Thoracic aorta (tissue), 2 donors: ENCODE results near the gene CCDC77. TPM values are rescaled to one million over a fixed set of nuclear protein-coding genes. Genes with fewer than 3 reads are reported as not detected.
"Not testable (repeated sequence)": the region's sequence is repeated elsewhere in the genome, so short reads cannot be mapped to it uniquely, and the experiment has no call there.

Source experiments
- ATAC-seq: fragments of 150-250 bp; one replicate; pipeline ENCODE4 v1.8.0; 2017; ENCODE audit warnings: low read depth; ENCODE audit not compliant: insufficient number of reproducible peaks, low FRiP score
- DNase-seq: peaks from one replicate; pipeline ENCODE4 v3.0.0-alpha.2; 2020; ENCODE audit warnings: low spot score
- H3K27ac ChIP-seq, 2 donors: fragments of 200-600 bp; sonication (generic); 1 replicate in 1 of 2; 2 replicates in 1 of 2; pipeline ENCODE4 v1.5.1; 2016; ENCODE audit warnings: mild to moderate bottlenecking in 2 of 2, moderate library complexity in 2 of 2
- H3K27me3 ChIP-seq: fragments of 200-600 bp; sonication (generic); replicated peaks from 2 replicates; pipeline ENCODE4 v1.6.0; 2016; ENCODE audit warnings: mild to moderate bottlenecking; ENCODE audit not compliant: insufficient read depth
- H3K36me3 ChIP-seq: fragments of 200-600 bp; sonication (generic); one replicate; pipeline ENCODE4 v1.5.1; 2016
- H3K4me1 ChIP-seq, 2 donors: fragments of 200-600 bp; sonication (generic); 1 replicate in 1 of 2; 2 replicates in 1 of 2; pipeline versions ENCODE4 v1.5.1 to v1.6.0; 2016; ENCODE audit warnings: low read depth in 2 of 2, mild to moderate bottlenecking in 1 of 2; ENCODE audit not compliant: control insufficient read depth in 1 of 2
- H3K4me3 ChIP-seq: fragments of 200-600 bp; sonication (generic); 2 replicates; pipeline ENCODE4 v1.5.1; 2016; ENCODE audit warnings: mild to moderate bottlenecking
- H3K9me3 ChIP-seq: fragments of 200-600 bp; sonication (generic); 2 replicates; pipeline ENCODE4 v1.5.1; 2016
- total RNA-seq, 2 donors: library from RNA; depleted of rRNA; stranded (reverse); fragments of >200 nt; gene quantifications; one replicate each; pipeline versions ENCODE4 v1.1.0 to v1.2.3, GENCODE V29; 2016
- TF ChIP-seq, protein P1 (sequence below): fragments of 200-600 bp; sonication (generic); IDR thresholded peaks from one replicate; pipeline ENCODE4 v1.5.1; 2019; ENCODE audit warnings: antibody characterized with exemption

CCDC77 gene
- total RNA-seq, result 1 to 10 TPM; 5.6 to 7.2 TPM

DNA sequence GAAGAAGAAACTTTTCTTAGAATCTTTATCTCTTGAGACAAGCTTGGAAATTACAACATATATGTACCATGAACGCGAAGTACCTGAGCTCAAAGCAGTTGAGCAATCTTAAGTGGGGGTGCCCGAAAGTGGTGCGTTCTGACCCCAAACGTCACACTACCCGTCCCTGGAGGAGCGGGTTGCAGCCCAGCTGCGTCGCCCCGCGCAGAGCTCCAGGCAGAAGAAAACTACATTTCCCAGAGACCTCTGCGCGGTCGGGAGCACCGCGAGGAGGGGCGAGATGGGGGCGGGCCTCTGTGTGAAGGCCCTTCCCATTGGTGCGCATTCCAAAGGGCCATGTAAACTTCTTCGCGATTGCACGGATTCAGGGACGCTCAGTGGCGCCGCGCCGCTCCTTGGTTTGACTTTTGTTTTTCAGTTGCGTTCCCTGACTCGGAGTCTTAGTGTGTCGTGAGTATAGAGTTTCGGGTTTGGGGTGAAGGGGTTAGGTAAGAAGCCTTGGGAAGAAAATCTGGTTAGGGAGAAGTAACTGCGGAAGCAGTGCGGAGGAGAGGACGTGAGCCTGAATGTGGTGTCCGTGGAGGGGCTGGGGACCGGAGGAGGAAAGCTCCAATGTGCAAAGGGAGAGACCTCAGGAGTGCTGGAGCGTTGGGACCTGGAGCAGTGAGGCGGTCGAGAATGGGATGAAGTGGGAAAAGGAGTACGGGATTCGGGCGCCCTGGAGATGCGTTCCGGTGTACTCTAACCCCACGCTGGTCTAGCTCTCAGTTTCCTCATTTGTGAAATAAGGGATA, at the start of gene CCDC77:
Gene CCDC77, plus strand, starts transcription at position 410 of the 794 bp plus-strand sequence. CDS start 7,740 bp downstream, outside the sequence.
- Histone ChIP-seq H3K9me3 (no peaks in the 10 kb centered on the region), H3K27me3 (no peaks in the 10 kb centered on the region), H3K36me3 (no peaks in the 10 kb centered on the region), H3K27ac (peak within 1 kb of the TSS; percentile 43 to 74), H3K4me1 (peaks cover 6 to 14% of the 10 kb centered on the region in 2 donors), H3K4me3 (peak within 1 kb of the TSS; percentile 82)
- TF ChIP-seq, protein P1, sequence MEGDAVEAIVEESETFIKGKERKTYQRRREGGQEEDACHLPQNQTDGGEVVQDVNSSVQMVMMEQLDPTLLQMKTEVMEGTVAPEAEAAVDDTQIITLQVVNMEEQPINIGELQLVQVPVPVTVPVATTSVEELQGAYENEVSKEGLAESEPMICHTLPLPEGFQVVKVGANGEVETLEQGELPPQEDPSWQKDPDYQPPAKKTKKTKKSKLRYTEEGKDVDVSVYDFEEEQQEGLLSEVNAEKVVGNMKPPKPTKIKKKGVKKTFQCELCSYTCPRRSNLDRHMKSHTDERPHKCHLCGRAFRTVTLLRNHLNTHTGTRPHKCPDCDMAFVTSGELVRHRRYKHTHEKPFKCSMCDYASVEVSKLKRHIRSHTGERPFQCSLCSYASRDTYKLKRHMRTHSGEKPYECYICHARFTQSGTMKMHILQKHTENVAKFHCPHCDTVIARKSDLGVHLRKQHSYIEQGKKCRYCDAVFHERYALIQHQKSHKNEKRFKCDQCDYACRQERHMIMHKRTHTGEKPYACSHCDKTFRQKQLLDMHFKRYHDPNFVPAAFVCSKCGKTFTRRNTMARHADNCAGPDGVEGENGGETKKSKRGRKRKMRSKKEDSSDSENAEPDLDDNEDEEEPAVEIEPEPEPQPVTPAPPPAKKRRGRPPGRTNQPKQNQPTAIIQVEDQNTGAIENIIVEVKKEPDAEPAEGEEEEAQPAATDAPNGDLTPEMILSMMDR, result no peak
- DNase-seq (peak; percentile 72), ATAC-seq (peak; percentile 99)

GRCh38 chr12:356276-356988, 45.0 kb upstream of the CCDC77 start:
- DNase-seq (no peak), ATAC-seq (no peak)
- TF ChIP-seq, protein P1, result no peak
- Histone ChIP-seq H3K4me1 (no peaks in the 10 kb centered on the region), H3K27ac (no peak overlapping the region), H3K27me3 (no peaks in the 10 kb centered on the region), H3K36me3 (peaks cover 48% of the 10 kb centered on the region), H3K4me3 (no peak overlapping the region), H3K9me3 (no peaks in the 10 kb centered on the region)

DNA sequence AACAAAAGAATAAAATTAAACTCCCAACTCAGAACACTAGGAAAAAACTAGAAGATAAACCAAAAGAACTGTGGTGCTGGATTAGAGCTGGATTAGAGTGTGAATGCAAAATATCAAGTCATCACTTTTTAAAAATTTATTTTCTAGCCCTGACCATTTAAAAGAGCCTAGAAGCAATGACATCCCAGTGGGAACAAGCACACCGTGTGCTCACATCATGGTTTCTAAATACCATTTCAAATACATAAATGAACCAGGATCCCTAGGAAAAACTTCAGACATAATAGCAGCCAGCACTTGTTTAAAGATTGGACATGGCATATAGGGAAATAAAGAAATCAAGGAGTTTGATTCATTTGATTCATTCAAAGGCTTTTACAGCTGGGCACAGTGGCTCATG, 42.4 kb upstream of the CCDC77 start:
- TF ChIP-seq, protein P1, result no peak
- DNase-seq (no peak), ATAC-seq (no peak)
- no peaks in the 10 kb centered on the region for H3K4me1 ChIP-seq
- H3K4me3 ChIP-seq, result no peak overlapping the region
- peaks cover 53% of the 10 kb centered on the region for H3K36me3 ChIP-seq
- no peaks in the 10 kb centered on the region for H3K27me3 ChIP-seq
- H3K9me3 ChIP-seq, result no peaks in the 10 kb centered on the region
- no peak overlapping the region for H3K27ac ChIP-seq

DNA sequence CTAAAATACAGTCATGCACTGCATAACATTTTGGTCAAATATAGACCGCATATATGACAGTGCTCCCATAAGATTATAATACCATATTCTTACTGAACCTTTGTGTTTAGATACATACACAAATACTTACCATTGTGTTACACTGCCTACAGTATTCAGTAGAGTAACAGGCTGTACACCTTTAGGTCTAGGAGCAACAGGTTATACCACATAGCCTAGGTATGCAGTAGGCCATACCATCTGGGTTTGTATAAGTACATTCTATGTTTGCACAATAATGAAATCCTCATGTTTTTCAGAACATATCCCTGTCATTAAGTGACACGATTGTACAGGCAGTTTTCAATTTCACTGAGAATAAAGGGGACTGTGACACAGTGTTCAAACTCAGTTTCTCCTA, 34.6 kb upstream of the CCDC77 start:
- ATAC-seq, result no peak
- H3K9me3 ChIP-seq, result peaks cover 4% of the 10 kb centered on the region
- TF ChIP-seq, protein P1, result no peak

GRCh38 chr12:367972-368371, 33.5 kb upstream of the CCDC77 start:
- TF ChIP-seq, protein P1, result no peak
- H3K4me3 ChIP-seq, result no peak overlapping the region
- DNase-seq (no peak), ATAC-seq (no peak)
- peaks cover 4% of the 10 kb centered on the region for H3K9me3 ChIP-seq
- no peak overlapping the region for H3K27ac ChIP-seq
- H3K36me3 ChIP-seq, result peaks cover 45% of the 10 kb centered on the region
- H3K27me3 ChIP-seq, result no peaks in the 10 kb centered on the region
- H3K4me1 ChIP-seq, result no peaks in the 10 kb centered on the region

More for the DNA sequence above, 34.6 kb upstream of the CCDC77 start:
- H3K27me3 ChIP-seq, result no peaks in the 10 kb centered on the region
- no peak for DNase-seq
- H3K36me3 ChIP-seq, result peaks cover 54% of the 10 kb centered on the region
- H3K27ac ChIP-seq, result no peak overlapping the region
- no peak overlapping the region for H3K4me3 ChIP-seq
- H3K4me1 ChIP-seq, result no peaks in the 10 kb centered on the region

DNA sequence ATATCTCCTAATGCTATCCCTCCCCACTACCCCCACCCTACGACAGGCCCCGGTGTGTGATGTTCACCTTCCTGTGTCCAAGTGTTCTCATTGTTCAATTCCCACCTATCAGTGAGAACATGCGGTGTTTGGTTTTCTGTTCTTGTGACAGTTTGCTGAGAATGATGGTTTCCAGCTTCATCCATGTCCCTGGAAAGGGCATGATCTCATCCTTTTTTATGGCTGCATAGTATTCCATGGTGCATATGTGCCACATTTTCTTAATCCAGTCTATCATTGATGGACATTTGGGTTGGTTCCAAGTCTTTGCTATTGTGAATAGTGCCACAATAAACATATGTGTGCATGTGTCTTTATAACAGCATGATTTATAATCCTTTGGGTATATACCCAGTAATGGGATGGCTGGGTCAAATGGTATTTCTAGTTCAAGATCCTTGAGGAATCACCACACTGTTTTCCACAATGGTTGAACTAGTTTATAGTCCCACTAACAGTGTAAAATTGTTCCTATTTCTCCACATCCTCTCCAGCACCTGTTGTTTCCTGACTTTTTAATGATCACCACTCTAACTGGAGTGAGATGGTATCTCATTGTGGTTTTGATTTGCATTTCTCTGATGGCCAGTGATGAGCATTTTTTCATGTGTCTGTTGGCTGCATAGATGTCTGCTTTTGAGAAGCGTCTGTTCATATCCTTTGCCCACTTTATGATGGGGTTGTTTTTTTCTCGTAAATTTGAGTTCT, 30.5 kb upstream of the CCDC77 start:
- not testable (repeated sequence) for H3K27me3 ChIP-seq, ATAC-seq, H3K4me3 ChIP-seq, H3K27ac ChIP-seq, H3K9me3 ChIP-seq, DNase-seq, H3K4me1 ChIP-seq
- peaks cover 31% of the 10 kb centered on the region for H3K36me3 ChIP-seq
